GM21390 (cell line): ENCODE measurements around the gene ZSCAN1.

Experiments used
- ATAC-seq: cut with Tn5 transposase; IDR thresholded peaks from one replicate; pipeline ENCODE4 v1.9.1; 2021; ENCODE audit not compliant: unreplicated experiment

Gene ZSCAN1

GRCh38 chr19:58079792-58080191 lies 46.0 kb downstream of the ZSCAN1 start:
- no peak for ATAC-seq

- ATAC-seq, result no peak
Measured at GRCh38 chr19:58083021-58083420, 49.2 kb downstream of the ZSCAN1 start.

- no peak for ATAC-seq
Measured at GRCh38 chr19:58084596-58085347, 50.9 kb downstream of the ZSCAN1 start.

GRCh38 chr19:58085348-58085875 lies 51.6 kb downstream of the ZSCAN1 start:
- no peak for ATAC-seq

- no peak for ATAC-seq
Measured at GRCh38 chr19:58086825-58087710, 53.2 kb downstream of the ZSCAN1 start.

GRCh38 chr19:58088521-58089052 lies 54.8 kb downstream of the ZSCAN1 start:
- ATAC-seq, result no peak

- ATAC-seq, result no peak
Measured at GRCh38 chr19:58089846-58090245, 56.0 kb downstream of the ZSCAN1 start.

- ATAC-seq, result no peak
Measured at GRCh38 chr19:58091251-58091995, 57.6 kb downstream of the ZSCAN1 start.

GRCh38 chr19:58093071-58093470 lies 59.2 kb downstream of the ZSCAN1 start:
- ATAC-seq, result no peak

GRCh38 chr19:58095328-58095727 lies 61.5 kb downstream of the ZSCAN1 start:
- ATAC-seq, result no peak

GRCh38 chr19:58096884-58097283 lies 63.1 kb downstream of the ZSCAN1 start:
- no peak for ATAC-seq

- no peak for ATAC-seq
Measured at GRCh38 chr19:58097349-58097748, 63.5 kb downstream of the ZSCAN1 start.

GRCh38 chr19:58097781-58098681 lies 64.2 kb downstream of the ZSCAN1 start, which contains the start of gene ZSCAN18:
ZSCAN18 (minus strand) TSS chr19:58098231; CDS start chr19:58090267, 7,964 bp downstream.
- peak; percentile 54 for ATAC-seq

- no peak for ATAC-seq
Measured at GRCh38 chr19:58098682-58098998, 64.8 kb downstream of the ZSCAN1 start.
